MG63 (cell line): ENCODE measurements around the gene OAT. TPM values are rescaled to one million over a fixed set of nuclear protein-coding genes. Genes with fewer than 3 reads are reported as not detected.
A peak's percentile ranks its signal among the peaks of the same experiment; 100 is the strongest.
"Not testable (repeated sequence)": the region's sequence is repeated elsewhere in the genome, so short reads cannot be mapped to it uniquely, and the experiment has no call there.

Experiments
- DNase-seq: peaks from one replicate; pipeline ENCODE4 v3.0.0-alpha.2; 2020
- H3K27me3 ChIP-seq: fragments of 250-450 bp; sonication (Bioruptor Pico); 2 replicates; pipeline ENCODE4 v1.5.1; 2020; ENCODE audit warnings: mild to moderate bottlenecking, moderate library complexity
- H3K36me3 ChIP-seq: fragments of 250-450 bp; sonication (Bioruptor Pico); 2 replicates; pipeline ENCODE4 v1.5.1; 2020; ENCODE audit warnings: mild to moderate bottlenecking, moderate library complexity
- H3K4me3 ChIP-seq: fragments of 250-450 bp; sonication (Bioruptor Pico); 2 replicates; pipeline ENCODE4 v1.5.1; 2020; ENCODE audit warnings: mild to moderate bottlenecking, moderate library complexity
- H3K9me3 ChIP-seq: fragments of 250-450 bp; sonication (Bioruptor Pico); 2 replicates; pipeline ENCODE4 v1.5.1; 2020; ENCODE audit warnings: mild to moderate bottlenecking, moderate library complexity
- total RNA-seq: library from RNA; depleted of rRNA; stranded (reverse); fragments of >200 nt; shearing (Covaris generic); gene quantifications from 2 replicates; pipeline ENCODE4 v1.2.3, GENCODE V29; 2014; ENCODE audit warnings: low replicate concordance

Gene OAT
- total RNA-seq, 1 experiment from 2014 or later, result 223 TPM

- Histone ChIP-seq H3K4me3 (peak within 1 kb of the TSS; percentile 36), H3K36me3 (no peaks in the 10 kb centered on the region), H3K27me3 (peaks cover 30% of the 10 kb centered on the region), H3K9me3 (no peaks in the 10 kb centered on the region)
- DNase-seq, result peak; percentile 43
These were observed 31.5 kb upstream of the OAT start, which contains the start of gene NKX1-2 for GRCh38 chr10:124450012-124450782. TSS of gene NKX1-2 (minus strand) at chr10:124450035. CDS start at chr10:124449943, 92 bp downstream.

GRCh38 chr10:124449170-124450011, 30.7 kb upstream of the OAT start:
- peak; percentile 42 for DNase-seq
- no peaks in the 10 kb centered on the region for H3K36me3 ChIP-seq
- H3K27me3 ChIP-seq, result peaks cover 25% of the 10 kb centered on the region
- peak overlapping the region; percentile 36 for H3K4me3 ChIP-seq
- no peaks in the 10 kb centered on the region for H3K9me3 ChIP-seq

GRCh38 chr10:124448696-124449169, 30.0 kb upstream of the OAT start:
- DNase-seq, result no peak
- H3K27me3 ChIP-seq, result peaks cover 25% of the 10 kb centered on the region
- no peak overlapping the region for H3K4me3 ChIP-seq

GRCh38 chr10:124447751-124448466, 29.2 kb upstream of the OAT start:
- no peak for DNase-seq
- H3K9me3 ChIP-seq, result no peaks in the 10 kb centered on the region
- H3K36me3 ChIP-seq, result no peaks in the 10 kb centered on the region
- no peak overlapping the region for H3K4me3 ChIP-seq
- H3K27me3 ChIP-seq, result peaks cover 25% of the 10 kb centered on the region

More at GRCh38 chr10:124448696-124449169, 30.0 kb upstream of the OAT start:
- no peaks in the 10 kb centered on the region for H3K9me3 ChIP-seq
- H3K36me3 ChIP-seq, result no peaks in the 10 kb centered on the region

- no peaks in the 10 kb centered on the region for H3K36me3 ChIP-seq
- H3K4me3 ChIP-seq, result no peak overlapping the region
- no peaks in the 10 kb centered on the region for H3K9me3 ChIP-seq
- no peak for DNase-seq
- peaks cover 25% of the 10 kb centered on the region for H3K27me3 ChIP-seq
These were observed 28.4 kb upstream of the OAT start for GRCh38 chr10:124446830-124447750.

- not testable (repeated sequence) for H3K27me3 ChIP-seq, H3K36me3 ChIP-seq, H3K9me3 ChIP-seq, H3K4me3 ChIP-seq, DNase-seq
These were observed 23.0 kb upstream of the OAT start for GRCh38 chr10:124441694-124442093.

GRCh38 chr10:124436191-124436638, 17.5 kb upstream of the OAT start:
- no peaks in the 10 kb centered on the region for H3K9me3 ChIP-seq
- no peak overlapping the region for H3K4me3 ChIP-seq
- no peaks in the 10 kb centered on the region for H3K27me3 ChIP-seq
- no peaks in the 10 kb centered on the region for H3K36me3 ChIP-seq
- DNase-seq, result no peak

GRCh38 chr10:124435683-124436082, 17.0 kb upstream of the OAT start:
- H3K36me3 ChIP-seq, H3K9me3 ChIP-seq, H3K4me3 ChIP-seq, DNase-seq, H3K27me3 ChIP-seq: not testable (repeated sequence)

- Histone ChIP-seq H3K4me3 (no peak overlapping the region), H3K27me3 (no peaks in the 10 kb centered on the region), H3K36me3 (no peaks in the 10 kb centered on the region), H3K9me3 (no peaks in the 10 kb centered on the region)
- no peak for DNase-seq
These were observed 14.7 kb upstream of the OAT start for GRCh38 chr10:124433461-124433860.

GRCh38 chr10:124430077-124430476, 11.4 kb upstream of the OAT start:
- DNase-seq, result no peak
- H3K9me3 ChIP-seq, result no peaks in the 10 kb centered on the region
- H3K36me3 ChIP-seq, result no peaks in the 10 kb centered on the region
- peaks cover 3% of the 10 kb centered on the region; the same call in 1 of the 2 replicates for H3K27me3 ChIP-seq
- H3K4me3 ChIP-seq, result no peak overlapping the region

GRCh38 chr10:124429576-124429975, 10.9 kb upstream of the OAT start:
- no peak for DNase-seq
- H3K27me3 ChIP-seq, result peaks cover 3% of the 10 kb centered on the region; the same call in 1 of the 2 replicates
- no peak overlapping the region for H3K4me3 ChIP-seq
- H3K36me3 ChIP-seq, result no peaks in the 10 kb centered on the region
- H3K9me3 ChIP-seq, result no peaks in the 10 kb centered on the region

GRCh38 chr10:124428207-124428777, 9.6 kb upstream of the OAT start:
- Histone ChIP-seq H3K4me3 (no peak overlapping the region), H3K9me3 (no peaks in the 10 kb centered on the region), H3K36me3 (no peaks in the 10 kb centered on the region), H3K27me3 (peaks cover 5% of the 10 kb centered on the region; the same call in 1 of the 2 replicates)
- DNase-seq, result no peak

- no peak overlapping the region for H3K4me3 ChIP-seq
- no peaks in the 10 kb centered on the region for H3K36me3 ChIP-seq
- no peaks in the 10 kb centered on the region for H3K9me3 ChIP-seq
- peaks cover 10% of the 10 kb centered on the region for H3K27me3 ChIP-seq
- no peak for DNase-seq
These were observed 6.7 kb upstream of the OAT start for GRCh38 chr10:124425227-124425962.

GRCh38 chr10:124423813-124424212, 5.1 kb upstream of the OAT start:
- no peaks in the 10 kb centered on the region for H3K36me3 ChIP-seq
- no peak overlapping the region for H3K4me3 ChIP-seq
- H3K9me3 ChIP-seq, result no peaks in the 10 kb centered on the region
- peaks cover 10% of the 10 kb centered on the region for H3K27me3 ChIP-seq
- no peak for DNase-seq

GRCh38 chr10:124422742-124423141, 4.0 kb upstream of the OAT start:
- peaks cover 10% of the 10 kb centered on the region for H3K27me3 ChIP-seq
- no peaks in the 10 kb centered on the region for H3K9me3 ChIP-seq
- H3K4me3 ChIP-seq, result no peak overlapping the region
- DNase-seq, result no peak
- H3K36me3 ChIP-seq, result no peaks in the 10 kb centered on the region
